Hair follicle dermal papilla cell (primary cell): ENCODE data around the gene RELN. TPM values are rescaled to one million over a fixed set of nuclear protein-coding genes. Genes with fewer than 3 reads are reported as not detected.

Experiments
- small RNA-seq: library from RNA; depleted of rRNA; stranded (forward); fragments of <200 nt; gene quantifications from one replicate; pipeline ENCODE3, GENCODE V24; 2012
- total RNA-seq: library from RNA; depleted of rRNA; stranded (reverse); fragments of >200 nt; gene quantifications from 2 replicates; pipeline ENCODE4 v1.2.3, GENCODE V29; 2012

RELN gene
- 0.16 and 0.24 TPM in 2 replicates for total RNA-seq

GRCh38 chr7:103989200-103989784 is at the start of gene RELN:
TSS of gene RELN (minus strand) at chr7:103989658. CDS start at chr7:103989356, 302 bp downstream.

GRCh38 chr7:103446049-103446520 is 543.4 kb downstream of the RELN start, which contains the start of gene SLC26A5:
TSS of gene SLC26A5 (minus strand) at chr7:103446207. CDS start at chr7:103421514, 24,693 bp downstream.

Small RNAs within 50 kb of the gene (small RNA-seq; reads per million reads assigned to genes)
- not detected for gene RF00019

Other genes with a start within 250 kb of the RELN start
- 14.2 and 16.6 TPM in 2 replicates for gene ORC5, start 218.4 kb upstream of the RELN start, total RNA-seq